Erythroblast (primary cell): ENCODE results near the gene LPAR3.

ENCODE experiments used
- GATA1 ChIP-seq: IDR thresholded peaks from 2 replicates; pipeline ENCODE4 v1.6.1; 2011; ENCODE audit warnings: low read depth, mild to moderate bottlenecking, control low read depth, low read length, moderate library complexity
- POLR2A ChIP-seq: IDR thresholded peaks from 2 replicates; pipeline ENCODE4 v1.6.1; 2011; ENCODE audit warnings: mild to moderate bottlenecking, low read length

GRCh38 chr1:84929581-84929980 is 36.6 kb upstream of the LPAR3 start:
- TF ChIP-seq POLR2A: no peak
- TF ChIP-seq GATA1: no peak
